Endothelial cell of umbilical vein (primary cell): ENCODE results near the gene SLC8A1. TPM values are rescaled to one million over a fixed set of nuclear protein-coding genes. Genes with fewer than 3 reads are reported as not detected.

ENCODE experiments used
- BruUV-seq: library from RNA; stranded (reverse); fragments of 400-500 nt; replicated peaks from 2 replicates; lab custom pipeline; 2021; lab: Mats Ljungman, UMichigan
- CTCF ChIA-PET: fragments of 300-600, 350-600 bp; sonication (Branson Sonifier 250); formaldehyde crosslinking; loops from one replicate; lab custom pipeline; 2021; ENCODE audit warnings: antibody characterized with exemption, inconsistent platforms; lab: Charles Lee
- POLR2A ChIA-PET: fragments of 300-600, 350-600 bp; sonication (Branson Sonifier 250); formaldehyde crosslinking; loops from one replicate; lab custom pipeline; 2021; ENCODE audit warnings: antibody characterized with exemption, inconsistent platforms; lab: Charles Lee
- DNase-seq: peaks from one replicate; pipeline ENCODE4 v3.0.0-alpha.2; 2011; ENCODE audit warnings: low read depth, low spot score
- FAIRE-seq: peaks from 2 replicates; lab custom pipeline; 2011; peaks lifted over from hg19 to GRCh38; lab: Jason Lieb, UNC
- H2AFZ ChIP-seq: 2 replicates; pipeline ENCODE4 v1.6.0; 2012; ENCODE audit warnings: low read depth, low read length, control low read depth, inconsistent platforms
- H3K27ac ChIP-seq: 2 replicates; pipeline ENCODE4 v1.5.1; 2011; ENCODE audit warnings: low read depth, mild to moderate bottlenecking, control low read depth, low read length, moderate library complexity; ENCODE audit not compliant: insufficient read depth
- H3K27me3 ChIP-seq, 2 experiments: 2 replicates each; pipeline versions ENCODE4 v1.6.0 to v1.6.1; 2011; ENCODE audit warnings: low read length in 2 of 2, mixed read lengths in 1 of 2; ENCODE audit not compliant: control insufficient read depth in 2 of 2, insufficient read depth in 2 of 2
- H3K36me3 ChIP-seq, 2 experiments: 2 replicates in 1 of 2; 3 replicates in 1 of 2; pipeline ENCODE4 v1.5.1; 2011; ENCODE audit warnings: low read length in 2 of 2, mild to moderate bottlenecking in 1 of 2, moderate library complexity in 1 of 2; ENCODE audit not compliant: control insufficient read depth in 2 of 2, insufficient read depth in 2 of 2; ENCODE audit errors: extremely low read depth in 1 of 2
- H3K4me1 ChIP-seq: 3 replicates; pipeline ENCODE4 v1.5.1; 2011; ENCODE audit warnings: mild to moderate bottlenecking, low read length; ENCODE audit not compliant: control insufficient read depth, insufficient read depth; ENCODE audit errors: extremely low read depth
- H3K4me2 ChIP-seq: 2 replicates; pipeline ENCODE4 v1.6.1; 2011; ENCODE audit warnings: low read length, control low read depth, mixed read lengths; ENCODE audit not compliant: insufficient read depth
- H3K4me3 ChIP-seq, 3 experiments: fragments of 200-600 bp in 1 of 3; sonication (generic), shearing (Covaris generic) in 1 of 3; replicated peaks in 1 of 3; 2 replicates each; pipeline ENCODE4 v1.5.1; 2011 to 2016; ENCODE audit warnings: control low read depth in 3 of 3, low read length in 3 of 3, mild to moderate bottlenecking in 2 of 3, inconsistent platforms in 1 of 3, low read depth in 1 of 3, moderate library complexity in 1 of 3; ENCODE audit not compliant: insufficient read depth in 1 of 3
- H3K79me2 ChIP-seq: 2 replicates; pipeline ENCODE4 v1.6.0; 2012; ENCODE audit warnings: low read length, inconsistent platforms; ENCODE audit not compliant: control insufficient read depth, insufficient read depth
- H3K9ac ChIP-seq: replicated peaks from 2 replicates; pipeline ENCODE3; 2011; ENCODE audit warnings: low read length, control low read depth; ENCODE audit not compliant: insufficient read depth; ENCODE audit errors: extremely low read depth
- H3K9me1 ChIP-seq: replicated peaks from 3 replicates; pipeline ENCODE4 v1.6.0; 2011; ENCODE audit warnings: mild to moderate bottlenecking, low read length; ENCODE audit not compliant: control insufficient read depth, insufficient read depth; ENCODE audit errors: extremely low read depth
- H3K9me3 ChIP-seq: replicated peaks from 2 replicates; pipeline ENCODE4 v1.5.1; 2012; ENCODE audit warnings: low read length, inconsistent platforms; ENCODE audit not compliant: control insufficient read depth, insufficient read depth
- H4K20me1 ChIP-seq: replicated peaks from 2 replicates; pipeline ENCODE3; 2011; ENCODE audit warnings: mild to moderate bottlenecking, low read length; ENCODE audit not compliant: control insufficient read depth, insufficient read depth; ENCODE audit errors: extremely low read depth
- EZH2 ChIP-seq: IDR thresholded peaks from 2 replicates; pipeline ENCODE4 v1.6.1; 2012; ENCODE audit warnings: borderline replicate concordance, low read depth, mild to moderate bottlenecking, moderate library complexity, low read length, inconsistent platforms; ENCODE audit not compliant: severe bottlenecking
- FOS ChIP-seq: IDR thresholded peaks from 2 replicates; pipeline ENCODE4 v1.6.1; 2011; ENCODE audit warnings: mild to moderate bottlenecking, low read length, moderate library complexity, borderline replicate concordance; ENCODE audit not compliant: insufficient read depth
- GATA2 ChIP-seq: IDR thresholded peaks from 2 replicates; pipeline ENCODE4 v1.7.0; 2011; ENCODE audit warnings: low read depth, mild to moderate bottlenecking, moderate library complexity, mixed read lengths, low read length; ENCODE audit not compliant: insufficient read length, insufficient read depth
- JUN ChIP-seq: IDR thresholded peaks from 2 replicates; pipeline ENCODE4 v1.6.1; 2011; ENCODE audit warnings: borderline replicate concordance, low read depth; ENCODE audit not compliant: insufficient read length, insufficient read depth
- MYC ChIP-seq: IDR thresholded peaks from one replicate; pipeline ENCODE4 v1.6.1; 2011; ENCODE audit warnings: mild to moderate bottlenecking, low read depth, low read length
- POLR2A ChIP-seq: IDR thresholded peaks from 2 replicates; pipeline ENCODE4 v1.6.1; 2012; ENCODE audit warnings: low read depth, mild to moderate bottlenecking, control low read depth, low read length
- POLR2AphosphoS5 ChIP-seq: IDR thresholded peaks from 2 replicates; pipeline ENCODE4 v1.6.1; 2012; ENCODE audit warnings: low read depth, mild to moderate bottlenecking, control low read depth, low read length, moderate library complexity; ENCODE audit not compliant: insufficient read depth
- dilution Hi-C: fragments of 300-500 bp; cut with MboI; formaldehyde crosslinking; loops from one replicate; pipeline ENCODE4 v1.15.0; 2019; ENCODE audit warnings: low sequenced_read_pairs; ENCODE audit not compliant: extremely low pct_ligation_motif_present
- intact Hi-C: fragments of 100-400 bp; cut with micrococcal nuclease; formaldehyde crosslinking; loops from one replicate; pipeline ENCODE4 v1.10.0; 2022
- polyA plus RNA-seq, 4 experiments: library from polyadenylated mRNA; depleted of rRNA in 3 of 4; stranded (reverse) in 3 of 4; unstranded in 1 of 4; fragments of >200 nt; gene quantifications; 2 replicates each; pipeline versions ENCODE4 v1.2.1 to v1.2.3, GENCODE V29; 2011 to 2012; ENCODE audit warnings: missing spikeins in 1 of 4
- total RNA-seq: library from RNA; stranded (reverse); gene quantifications from 2 replicates; pipeline ENCODE4 v1.2.3, GENCODE V29; 2021
- TF ChIP-seq, protein P1 (sequence below), 2 donors: IDR thresholded peaks; 1 replicate in 1 of 2; 2 replicates in 1 of 2; pipeline ENCODE4 v1.5.1; 2011; ENCODE audit warnings: low read length in 2 of 2, mild to moderate bottlenecking in 2 of 2, moderate library complexity in 2 of 2, control low read depth in 1 of 2, inconsistent platforms in 1 of 2, low read depth in 1 of 2; ENCODE audit not compliant: insufficient read depth in 1 of 2; ENCODE audit errors: extremely low read depth in 1 of 2
- TF ChIP-seq, protein P2 (sequence below): IDR thresholded peaks from 2 replicates; pipeline ENCODE4 v1.6.1; 2011; ENCODE audit not compliant: insufficient read depth, insufficient read length

Gene SLC8A1
- total and polyA plus RNA-seq, 2 donors (not counting 3 experiments of a cell fraction or from before 2014, with no cell fraction given), result 0.19 to 1.8 TPM

DNA sequence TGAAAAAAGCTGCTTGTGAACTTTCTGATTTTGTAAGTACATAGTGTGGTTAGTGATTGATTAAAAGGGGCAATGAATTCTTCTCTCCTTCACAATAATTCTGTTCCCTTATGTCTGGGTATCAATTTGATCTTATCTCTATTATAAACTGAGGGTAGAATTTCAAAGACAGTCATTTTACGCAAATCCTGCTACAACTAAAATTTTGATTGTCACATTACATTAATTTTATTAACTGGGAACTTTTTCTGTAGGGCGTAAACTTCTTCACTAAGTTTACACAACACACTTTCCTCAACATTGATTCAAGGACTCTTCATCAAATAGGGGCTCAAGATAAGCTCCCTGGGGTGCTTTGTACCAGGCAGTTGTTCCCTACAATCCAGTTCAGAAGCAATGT is 5.0 kb upstream of the SLC8A1 start:
- intact Hi-C loops (loop anchor here (1.0 to 10.0 kb wide), 2 partner anchors 127 to 948 kb away; no protein-coding TSS in a partner anchor), dilution Hi-C loops (no loop called here)
- Histone ChIP-seq H4K20me1 (no peaks in the 10 kb centered on the region), H3K36me3 (no peaks in the 10 kb centered on the region), H3K27ac (no peak overlapping the region), H3K4me3 (no peak overlapping the region), H3K9me3 (no peaks in the 10 kb centered on the region), H3K9me1 (no peaks in the 10 kb centered on the region), H3K4me1 (no peaks in the 10 kb centered on the region), H2AFZ (no peak overlapping the region), H3K4me2 (no peak overlapping the region), H3K9ac (no peak overlapping the region), H3K27me3 (no peaks in the 10 kb centered on the region), H3K79me2 (no peaks in the 10 kb centered on the region)
- FAIRE-seq (no peak), DNase-seq (no peak)
- ChIA-PET CTCF (no interaction called here), POLR2A (no interaction called here)
- BruUV-seq, result no TSS peak
- TF ChIP-seq, protein P1, sequence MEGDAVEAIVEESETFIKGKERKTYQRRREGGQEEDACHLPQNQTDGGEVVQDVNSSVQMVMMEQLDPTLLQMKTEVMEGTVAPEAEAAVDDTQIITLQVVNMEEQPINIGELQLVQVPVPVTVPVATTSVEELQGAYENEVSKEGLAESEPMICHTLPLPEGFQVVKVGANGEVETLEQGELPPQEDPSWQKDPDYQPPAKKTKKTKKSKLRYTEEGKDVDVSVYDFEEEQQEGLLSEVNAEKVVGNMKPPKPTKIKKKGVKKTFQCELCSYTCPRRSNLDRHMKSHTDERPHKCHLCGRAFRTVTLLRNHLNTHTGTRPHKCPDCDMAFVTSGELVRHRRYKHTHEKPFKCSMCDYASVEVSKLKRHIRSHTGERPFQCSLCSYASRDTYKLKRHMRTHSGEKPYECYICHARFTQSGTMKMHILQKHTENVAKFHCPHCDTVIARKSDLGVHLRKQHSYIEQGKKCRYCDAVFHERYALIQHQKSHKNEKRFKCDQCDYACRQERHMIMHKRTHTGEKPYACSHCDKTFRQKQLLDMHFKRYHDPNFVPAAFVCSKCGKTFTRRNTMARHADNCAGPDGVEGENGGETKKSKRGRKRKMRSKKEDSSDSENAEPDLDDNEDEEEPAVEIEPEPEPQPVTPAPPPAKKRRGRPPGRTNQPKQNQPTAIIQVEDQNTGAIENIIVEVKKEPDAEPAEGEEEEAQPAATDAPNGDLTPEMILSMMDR (IDR thresholded peaks at IDR 0.05; ENCODE audit: extremely low read depth in 1 of 2, insufficient read depth in 1 of 2, low read depth in 1 of 2, low read length in 2 of 2), result no peak
- TF ChIP-seq POLR2A, result no peak
- TF ChIP-seq EZH2, result no peak
- TF ChIP-seq MYC, result no peak
- TF ChIP-seq, protein P2, sequence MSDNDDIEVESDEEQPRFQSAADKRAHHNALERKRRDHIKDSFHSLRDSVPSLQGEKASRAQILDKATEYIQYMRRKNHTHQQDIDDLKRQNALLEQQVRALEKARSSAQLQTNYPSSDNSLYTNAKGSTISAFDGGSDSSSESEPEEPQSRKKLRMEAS, result no peak
- TF ChIP-seq GATA2, result no peak
- no peak for TF ChIP-seq FOS
- TF ChIP-seq POLR2AphosphoS5, result no peak
- no peak for TF ChIP-seq JUN
